Suprapubic skin (tissue), 4 donors: ENCODE measurements around the gene CAVIN4.

Experiments used
- CTCF ChIP-seq, 2 donors: fragments of 200-600 bp in 1 of 2; fragments of 450-650 bp in 1 of 2; sonication (generic) in 1 of 2; IDR thresholded peaks; one replicate each; pipeline ENCODE4 v1.5.1; 2016 to 2019; ENCODE audit warnings: antibody characterized with exemption in 2 of 2, mild to moderate bottlenecking in 1 of 2, moderate library complexity in 1 of 2
- EP300 ChIP-seq: sonication (generic); formaldehyde crosslinking; IDR thresholded peaks from one replicate; pipeline ENCODE4 v1.6.1; 2017; ENCODE audit warnings: antibody characterized with exemption
- POLR2A ChIP-seq, 2 donors: fragments of 450-650 bp; IDR thresholded peaks; one replicate each; pipeline ENCODE4 v1.6.1; 2017; ENCODE audit warnings: antibody characterized with exemption in 2 of 2, mild to moderate bottlenecking in 2 of 2, moderate library complexity in 2 of 2
- POLR2AphosphoS5 ChIP-seq, 3 donors: sonication (generic); formaldehyde crosslinking; IDR thresholded peaks; one replicate each; pipeline ENCODE4 v1.6.1; 2017; ENCODE audit warnings: antibody characterized with exemption in 3 of 3

- TF ChIP-seq CTCF (IDR thresholded peaks at IDR 0.05) (no peak), POLR2A (IDR thresholded peaks at IDR 0.05) (no peak), POLR2AphosphoS5 (IDR thresholded peaks at IDR 0.05) (no peak), EP300 (no peak)
Measured at GRCh38 chr9:100567856-100568255, 10.0 kb upstream of the CAVIN4 start.
